HepG2 (cell line): ENCODE measurements around the gene ABHD1. TPM values are rescaled to one million over a fixed set of nuclear protein-coding genes. Genes with fewer than 3 reads are reported as not detected.

Experiments
- AHR ChIP-seq: IDR thresholded peaks from 2 replicates; pipeline ENCODE4 v1.6.1; 2018; ENCODE audit warnings: missing genetic modification reagents, missing compliant biosample characterization
- CTCF ChIP-seq: sonication (generic); formaldehyde crosslinking; IDR thresholded peaks from 2 replicates; pipeline ENCODE4 v1.5.0; 2020; ENCODE audit warnings: mild to moderate bottlenecking, missing genetic modification reagents, moderate library complexity
- FOXO4 ChIP-seq: sonication (generic); formaldehyde crosslinking; conservative IDR thresholded peaks from 2 replicates; pipeline ENCODE4 v1.8.1; 2023; ENCODE audit warnings: missing genetic modification reagents
- IKZF1 ChIP-seq: fragments of 450-650 bp; IDR thresholded peaks from 2 replicates; pipeline ENCODE4 v1.7.1; 2016
- KDM5A ChIP-seq: fragments of 200-600 bp; sonication (generic); IDR thresholded peaks from 2 replicates; pipeline ENCODE4 v1.7.0; 2018; ENCODE audit warnings: antibody characterized with exemption, mild to moderate bottlenecking, low read length, borderline replicate concordance
- KLF12 ChIP-seq: sonication (generic); formaldehyde crosslinking; IDR thresholded peaks from 2 replicates; pipeline ENCODE4 v1.4.0; 2020; ENCODE audit warnings: missing genetic modification reagents, borderline replicate concordance
- LBX2 ChIP-seq: sonication (generic); formaldehyde crosslinking; IDR thresholded peaks from 2 replicates; pipeline ENCODE4 v1.5.0; 2020; ENCODE audit warnings: missing genetic modification reagents, mild to moderate bottlenecking, borderline replicate concordance
- MAFG ChIP-seq: sonication (generic); formaldehyde crosslinking; IDR thresholded peaks from 2 replicates; pipeline ENCODE4 v1.5.1; 2020; ENCODE audit warnings: mild to moderate bottlenecking, missing genetic modification reagents
- MTERF4 ChIP-seq: sonication (generic); formaldehyde crosslinking; IDR thresholded peaks from 2 replicates; pipeline ENCODE4 v1.8.0; 2023; ENCODE audit warnings: mild to moderate bottlenecking, missing genetic modification reagents
- RERE ChIP-seq: IDR thresholded peaks from 2 replicates; pipeline ENCODE4 v1.6.1; 2016; ENCODE audit warnings: low read depth, missing genetic modification reagents, missing compliant biosample characterization
- UBTF ChIP-seq: sonication (generic); formaldehyde crosslinking; IDR thresholded peaks from 2 replicates; pipeline ENCODE4 v1.4.0; 2020; ENCODE audit warnings: mild to moderate bottlenecking, missing genetic modification reagents
- ZNF160 ChIP-seq: sonication (generic); formaldehyde crosslinking; IDR thresholded peaks from 2 replicates; pipeline ENCODE4 v1.8.0; 2022; ENCODE audit warnings: mild to moderate bottlenecking, inconsistent platforms, missing genetic modification reagents
- ZNF282 ChIP-seq: fragments of 450-650 bp; IDR thresholded peaks from 2 replicates; pipeline ENCODE4 v1.6.1; 2018; ENCODE audit not compliant: partially characterized antibody
- ZNF446 ChIP-seq: sonication (generic); formaldehyde crosslinking; IDR thresholded peaks from 2 replicates; pipeline ENCODE4 v1.5.0; 2020; ENCODE audit warnings: mild to moderate bottlenecking, missing genetic modification reagents
- ZNF7 ChIP-seq: IDR thresholded peaks from 2 replicates; pipeline ENCODE4 v1.6.1; 2016; ENCODE audit warnings: missing biosample characterization, missing genetic modification reagents
- polyA plus RNA-seq, 8 experiments: library from polyadenylated mRNA; depleted of rRNA in 3 of 8; stranded (reverse) in 7 of 8; unstranded in 1 of 8; fragments of >200 nt; fragmentation: Illumina TruSeq in 4 of 8; extraction: Trizol in 4 of 8; gene quantifications; 2 replicates each; pipeline versions ENCODE4 v1.2.1 to v1.2.3, GENCODE V29; 2011 to 2016; ENCODE audit warnings: low read depth in 4 of 8, missing spikeins in 1 of 8, mixed read lengths in 1 of 8; ENCODE audit not compliant: insufficient read depth in 1 of 8
- total RNA-seq, 5 experiments: library from RNA; depleted of rRNA; stranded (reverse); fragments of >200 nt; fragmentation: Illumina TruSeq; extraction: Trizol; gene quantifications; 2 replicates each; pipeline ENCODE4 v1.2.3, GENCODE V29; 2016; ENCODE audit warnings: low read depth in 1 of 5

Gene ABHD1
- total and polyA plus RNA-seq, 2 of the 13 experiments (the other 11 are each of a cell fraction or from before 2014, with no cell fraction given) = 0.04 to 0.81 TPM

GRCh38 chr2:27092696-27093429 is 30.8 kb upstream of the ABHD1 start (continued):
- TF ChIP-seq RERE (CRISPR knock-in tag) = 0 out of 2 replicates have a peak, but pooled peaks have one; percentile 22
- peak; percentile 72 for TF ChIP-seq AHR (CRISPR knock-in tag)
- peak; percentile 41; the same call in 1 of the 2 replicates for TF ChIP-seq KLF12 (CRISPR knock-in tag)
- TF ChIP-seq MAFG (CRISPR knock-in tag) = peak; percentile 86
- TF ChIP-seq ZNF446 = no peak
- no peak for TF ChIP-seq ZNF7 (CRISPR knock-in tag)
- peak; percentile 91 for TF ChIP-seq MTERF4 (CRISPR knock-in tag)
- peak; percentile 47 for TF ChIP-seq CTCF (CRISPR knock-in tag)
- no peak for TF ChIP-seq ZNF160
- no peak; the same call in 1 of the 2 replicates for TF ChIP-seq LBX2 (CRISPR knock-in tag)
- TF ChIP-seq KDM5A = no peak
- no peak for TF ChIP-seq FOXO4 (CRISPR knock-in tag)
- TF ChIP-seq UBTF = peak; percentile 84
- TF ChIP-seq IKZF1 = no peak
- TF ChIP-seq ZNF282 = no peak
